Bronchial epithelial cell (primary cell): Measurements from ENCODE around the gene PLAGL2. TPM values are rescaled to one million over a fixed set of nuclear protein-coding genes. Genes with fewer than 3 reads are reported as not detected.

ENCODE experiments used
- DNase-seq: peaks from one replicate; pipeline ENCODE4 v3.0.0-alpha.2; 2010; ENCODE audit warnings: low read depth
- FAIRE-seq: peaks from 2 replicates; lab custom pipeline; 2011; peaks lifted over from hg19 to GRCh38; lab: Jason Lieb, UNC
- H3K27me3 ChIP-seq: 2 replicates; pipeline ENCODE4 v1.5.1; 2011; ENCODE audit warnings: low read length; ENCODE audit not compliant: control insufficient read depth, insufficient read depth
- H3K36me3 ChIP-seq: 2 replicates; pipeline ENCODE4 v1.5.1; 2011; ENCODE audit warnings: low read length; ENCODE audit not compliant: control insufficient read depth, insufficient read depth
- H3K4me3 ChIP-seq: 2 replicates; pipeline ENCODE4 v1.5.1; 2011; ENCODE audit warnings: mild to moderate bottlenecking, low read depth, low read length, control low read depth
- total RNA-seq: library from RNA; depleted of rRNA; stranded (reverse); fragments of >200 nt; gene quantifications from 2 replicates; pipeline ENCODE4 v1.2.1, GENCODE V29; 2014
- TF ChIP-seq, protein P1 (sequence below): IDR thresholded peaks from 2 replicates; pipeline ENCODE4 v1.5.1; 2011; ENCODE audit warnings: mild to moderate bottlenecking, moderate library complexity, low read length, control low read depth, inconsistent platforms; ENCODE audit not compliant: insufficient read depth, severe bottlenecking

PLAGL2 gene
- total RNA-seq, 1 donor from 2014 or later = 2.6 TPM

DNA sequence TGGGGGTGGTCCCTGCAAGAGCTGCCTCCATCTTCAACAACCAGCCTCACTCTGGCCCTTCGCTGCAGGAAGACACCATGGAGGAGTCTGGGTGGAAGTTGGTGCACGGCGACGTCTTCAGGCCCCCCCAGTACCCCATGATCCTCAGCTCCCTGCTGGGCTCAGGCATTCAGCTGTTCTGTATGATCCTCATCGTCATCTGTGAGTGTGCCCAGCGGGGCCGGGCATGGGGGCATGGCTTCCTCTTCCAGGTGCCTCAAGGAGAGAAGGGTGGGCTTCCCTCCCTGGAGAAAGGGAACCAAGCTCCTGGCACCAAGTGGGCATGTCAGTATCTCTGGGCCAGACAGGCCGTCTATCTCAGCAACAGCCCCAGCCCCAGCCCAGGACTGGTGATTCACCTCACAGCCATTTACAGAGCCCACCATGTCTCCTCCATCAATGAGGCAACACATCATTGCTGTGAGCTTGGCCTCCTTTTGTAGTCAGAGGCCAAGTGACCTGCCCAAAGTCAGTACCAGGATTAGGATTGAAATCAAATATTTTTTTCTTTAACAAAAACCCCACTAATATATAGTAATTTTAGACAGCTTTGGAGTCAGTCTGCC, 57.9 kb downstream of the PLAGL2 start:
- Histone ChIP-seq H3K27me3 (no peaks in the 10 kb centered on the region), H3K4me3 (no peak overlapping the region), H3K36me3 (peaks cover 32% of the 10 kb centered on the region)
- TF ChIP-seq, protein P1, sequence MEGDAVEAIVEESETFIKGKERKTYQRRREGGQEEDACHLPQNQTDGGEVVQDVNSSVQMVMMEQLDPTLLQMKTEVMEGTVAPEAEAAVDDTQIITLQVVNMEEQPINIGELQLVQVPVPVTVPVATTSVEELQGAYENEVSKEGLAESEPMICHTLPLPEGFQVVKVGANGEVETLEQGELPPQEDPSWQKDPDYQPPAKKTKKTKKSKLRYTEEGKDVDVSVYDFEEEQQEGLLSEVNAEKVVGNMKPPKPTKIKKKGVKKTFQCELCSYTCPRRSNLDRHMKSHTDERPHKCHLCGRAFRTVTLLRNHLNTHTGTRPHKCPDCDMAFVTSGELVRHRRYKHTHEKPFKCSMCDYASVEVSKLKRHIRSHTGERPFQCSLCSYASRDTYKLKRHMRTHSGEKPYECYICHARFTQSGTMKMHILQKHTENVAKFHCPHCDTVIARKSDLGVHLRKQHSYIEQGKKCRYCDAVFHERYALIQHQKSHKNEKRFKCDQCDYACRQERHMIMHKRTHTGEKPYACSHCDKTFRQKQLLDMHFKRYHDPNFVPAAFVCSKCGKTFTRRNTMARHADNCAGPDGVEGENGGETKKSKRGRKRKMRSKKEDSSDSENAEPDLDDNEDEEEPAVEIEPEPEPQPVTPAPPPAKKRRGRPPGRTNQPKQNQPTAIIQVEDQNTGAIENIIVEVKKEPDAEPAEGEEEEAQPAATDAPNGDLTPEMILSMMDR = no peak
- DNase-seq = no peak
- no peak for FAIRE-seq

DNA sequence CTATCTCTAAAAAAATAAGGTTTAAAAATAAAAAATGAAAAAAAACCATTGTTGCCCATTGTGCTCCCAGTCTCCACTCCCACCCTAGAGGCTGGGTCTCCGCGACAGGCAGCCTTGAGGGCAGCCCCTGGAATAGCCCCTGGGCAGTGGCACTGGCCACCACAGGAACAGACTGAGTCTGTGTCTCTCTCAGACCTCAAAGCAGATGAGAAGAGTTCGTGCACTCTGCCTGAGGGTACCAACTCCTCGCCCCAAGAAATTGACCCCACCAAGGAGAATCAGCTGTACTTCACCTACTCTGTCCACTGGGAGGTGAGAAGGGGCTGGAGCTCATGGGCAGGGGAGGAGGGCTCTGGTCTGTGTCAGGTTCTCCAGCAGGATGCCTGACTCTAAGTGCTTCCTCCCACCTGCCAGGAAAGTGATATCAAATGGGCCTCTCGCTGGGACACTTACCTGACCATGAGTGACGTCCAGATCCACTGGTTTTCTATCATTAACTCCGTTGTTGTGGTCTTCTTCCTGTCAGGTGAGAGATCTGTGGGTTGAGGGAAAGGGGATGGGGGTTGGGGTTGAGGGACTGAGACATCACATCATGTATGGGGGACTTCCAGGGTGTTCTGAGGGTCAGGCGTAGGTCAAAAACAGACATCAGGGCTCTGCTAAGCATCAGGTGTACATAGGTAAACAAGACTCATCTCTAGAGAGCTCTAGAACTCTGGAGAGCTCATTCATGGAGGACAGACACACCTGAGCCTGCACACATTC, 62.5 kb downstream of the PLAGL2 start:
- H3K27me3 ChIP-seq = no peaks in the 10 kb centered on the region
- DNase-seq (no peak), FAIRE-seq (no peak)
- H3K4me3 ChIP-seq = no peak overlapping the region
- H3K36me3 ChIP-seq = peaks cover 36% of the 10 kb centered on the region
- TF ChIP-seq, protein P1 = no peak

DNA sequence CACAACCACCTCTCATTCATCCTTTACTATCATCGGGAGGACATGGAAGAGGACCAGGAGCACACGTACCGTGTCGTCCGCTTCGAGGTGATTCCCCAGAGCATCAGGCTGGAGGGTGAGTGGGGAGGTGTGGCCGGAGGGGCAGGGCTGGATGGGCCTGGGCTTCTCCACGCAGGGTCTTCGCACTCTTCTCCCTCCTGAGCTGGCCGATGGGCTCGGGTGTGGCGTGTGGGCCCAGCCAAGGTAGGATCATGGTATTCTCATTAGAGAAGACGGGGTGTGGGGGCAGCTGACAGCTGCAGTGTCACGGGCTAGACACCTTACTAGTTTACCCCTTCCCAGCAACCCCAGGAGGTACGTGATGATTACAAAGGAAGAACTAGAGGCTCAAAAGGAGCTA, 64.6 kb downstream of the PLAGL2 start:
- Histone ChIP-seq H3K36me3 (peaks cover 35% of the 10 kb centered on the region), H3K27me3 (no peaks in the 10 kb centered on the region), H3K4me3 (no peak overlapping the region)
- DNase-seq (no peak), FAIRE-seq (no peak)
- TF ChIP-seq, protein P1 = no peak

Other genes starting within 250 kb of the PLAGL2 start
- gene XKR7, start 239.6 kb downstream of the PLAGL2 start, total RNA-seq = not detected in 2 replicates
- not detected in 2 replicates for gene CCM2L, start 197.3 kb downstream of the PLAGL2 start, total RNA-seq
- under 0.01 and 0.13 TPM in 2 replicates for gene HCK, start 155.5 kb downstream of the PLAGL2 start, total RNA-seq
- gene TM9SF4, start 98.0 kb downstream of the PLAGL2 start, total RNA-seq = 19.0 and 22.0 TPM in 2 replicates
- 25.0 and 27.6 TPM in 2 replicates for gene POFUT1, start 137 bp upstream of the PLAGL2 start, total RNA-seq
- gene KIF3B, start 69.9 kb upstream of the PLAGL2 start, total RNA-seq = 11.1 and 16.0 TPM in 2 replicates
- 13.8 and 17.6 TPM in 2 replicates for gene ASXL1, start 150.6 kb upstream of the PLAGL2 start, total RNA-seq